Measurements from ENCODE around the gene NAALADL2. TPM values are rescaled to one million over a fixed set of nuclear protein-coding genes. Genes with fewer than 3 reads are reported as not detected.

NAALADL2 gene
- total RNA-seq, 1 experiment from 2014 or later = 1.6 TPM

GRCh38 chr3:175453361-175453760, 594.2 kb downstream of the NAALADL2 start:
- Histone ChIP-seq H2BK12ac (ENCODE audit: insufficient read length, low read depth, low read length) (no peak overlapping the region), H3K79me1 (ENCODE audit: insufficient read depth, low read depth, low read length, poor library complexity, severe bottlenecking) (no peaks in the 10 kb centered on the region), H3K23ac (ENCODE audit: insufficient read length, low read depth, low read length) (no peak overlapping the region), H2BK15ac (ENCODE audit: low read depth, low read length) (no peak overlapping the region), H3K9ac (ENCODE audit: extremely low read depth, insufficient read length, low read length) (no peak overlapping the region), H2AK5ac (ENCODE audit: insufficient read length, low read length) (no peak overlapping the region), H3K56ac (ENCODE audit: insufficient read length, low read depth, low read length) (no peak overlapping the region), H3K27ac (ENCODE audit: insufficient read length, low read depth, low read length) (no peak overlapping the region), H3T11ph (ENCODE audit: low read length) (no peak overlapping the region), H3K79me2 (ENCODE audit: insufficient read depth, low read length) (no peaks in the 10 kb centered on the region), H2BK20ac (ENCODE audit: low read depth, low read length, poor library complexity, severe bottlenecking) (no peak overlapping the region), H3K4me1 (ENCODE audit: insufficient read depth, low read length) (no peaks in the 10 kb centered on the region), H4K20me1 (ENCODE audit: control insufficient read depth, insufficient read depth, insufficient read length) (no peaks in the 10 kb centered on the region), H3K27me3 (ENCODE audit: insufficient read depth, low read length) (no peaks in the 10 kb centered on the region), H3K18ac (ENCODE audit: insufficient read length, low read depth, low read length) (no peak overlapping the region), H4K8ac (replicated peaks; ENCODE audit: insufficient read length, low read depth, low read length) (no peak overlapping the region), H3K23me2 (ENCODE audit: insufficient read length, low read depth, low read length, poor library complexity, severe bottlenecking) (no peaks in the 10 kb centered on the region), H4K91ac (ENCODE audit: insufficient read length, low read depth, low read length) (no peak overlapping the region), H3K4ac (ENCODE audit: low read depth, low read length) (no peak overlapping the region), H3K14ac (ENCODE audit: insufficient read depth, low read length) (no peak overlapping the region), H3K4me2 (ENCODE audit: insufficient read depth, insufficient read length, low read length) (no peak overlapping the region), H2BK120ac (ENCODE audit: low read depth, low read length, poor library complexity, severe bottlenecking) (no peak overlapping the region), H4K5ac (ENCODE audit: insufficient read length, low read depth, low read length) (no peak overlapping the region), H2AFZ (ENCODE audit: low read length) (no peak overlapping the region), H2BK5ac (ENCODE audit: insufficient read length, low read length) (no peak overlapping the region), H3K9me3 (ENCODE audit: control insufficient read depth, low read depth, low read length) (no peaks in the 10 kb centered on the region)
- H3K36me3 Mint-ChIP-seq (ENCODE audit: insufficient read depth in 1 of 3, low read depth in 3 of 3) = no peaks in the 10 kb centered on the region
- no peaks in the 10 kb centered on the region for H3K27me3 Mint-ChIP-seq (ENCODE audit: low read depth)
- no peaks in the 10 kb centered on the region for H3K4me1 Mint-ChIP-seq
- TF ChIP-seq CTCF (conservative IDR thresholded peaks at IDR 0.05) = no peak
- no CpG with 5 or more reads among the region's 3 CpGs for WGBS (ENCODE audit: extremely low coverage, insufficient read length, low lambda C conversion rate)
- H3K4me3 Mint-ChIP-seq = no peak overlapping the region
- DNase-seq = no peak
- no peak overlapping the region for H3K27ac Mint-ChIP-seq
- no peaks in the 10 kb centered on the region for H3K9me3 Mint-ChIP-seq

All from H9 (cell line).